Fibroblast of pulmonary artery (primary cell): ENCODE measurements around the gene NGFR.

Source experiments
- DNase-seq: peaks from one replicate; pipeline ENCODE4 v3.0.0-alpha.2; 2010; ENCODE audit warnings: low read depth
- H3K4me3 ChIP-seq: replicated peaks from 2 replicates; pipeline ENCODE4 v1.5.1; 2011; ENCODE audit warnings: low read depth, mild to moderate bottlenecking, control low read depth, low read length, moderate library complexity
- CTCF ChIP-seq: IDR thresholded peaks from 2 replicates; pipeline ENCODE4 v1.5.1; 2011; ENCODE audit warnings: mild to moderate bottlenecking, control low read depth, low read length, inconsistent platforms; ENCODE audit errors: missing control alignments

The NGFR gene

DNA sequence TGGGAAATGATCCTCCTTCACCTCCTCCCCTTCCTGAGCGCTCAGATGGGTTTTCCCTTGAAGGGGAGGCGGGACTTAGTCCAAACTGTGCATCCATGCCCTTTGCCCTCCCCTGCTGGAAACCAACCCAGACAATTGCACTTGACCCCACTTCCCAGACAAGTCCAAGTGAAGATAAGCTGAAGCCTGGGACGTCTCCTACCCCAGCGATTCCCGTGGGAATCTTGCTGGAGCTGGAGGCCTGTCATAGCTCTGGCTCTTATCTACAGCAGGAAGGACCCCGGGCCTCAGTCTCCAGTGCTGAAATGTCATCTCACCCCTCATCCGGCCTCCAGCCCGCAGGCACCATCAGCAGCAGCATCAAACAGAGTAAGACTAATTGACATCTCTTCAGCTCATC lies 6.5 kb upstream of the NGFR start:
- no peak overlapping the region for H3K4me3 ChIP-seq
- DNase-seq = no peak

DNA sequence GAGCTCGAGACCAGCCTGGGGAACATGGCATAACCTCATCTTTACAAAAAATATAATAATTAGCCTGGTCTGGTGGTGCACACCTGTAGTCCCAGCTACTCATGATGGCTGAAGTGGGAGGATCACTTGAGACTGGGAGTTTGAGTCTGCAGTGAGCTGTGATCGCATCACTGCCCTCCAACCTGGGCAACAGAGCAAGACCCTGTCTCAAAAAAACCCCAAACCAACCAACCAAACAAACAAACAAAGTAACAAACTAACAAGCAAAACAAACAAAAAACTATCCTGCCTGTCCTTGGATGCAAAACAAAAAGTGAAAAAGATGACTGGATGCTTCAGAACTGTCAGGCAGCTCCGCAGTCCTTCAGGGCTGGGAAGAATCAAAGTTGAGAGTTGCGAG lies 5.7 kb upstream of the NGFR start:
- H3K4me3 ChIP-seq = no peak overlapping the region
- no peak for TF ChIP-seq CTCF

More for the DNA sequence above, 6.5 kb upstream of the NGFR start:
- no peak for TF ChIP-seq CTCF

GRCh38 chr17:49490276-49490675 lies 4.8 kb upstream of the NGFR start:
- no peak for DNase-seq
- no peak for TF ChIP-seq CTCF
- no peak overlapping the region for H3K4me3 ChIP-seq

More for the DNA sequence above, 5.7 kb upstream of the NGFR start:
- no peak for DNase-seq

DNA sequence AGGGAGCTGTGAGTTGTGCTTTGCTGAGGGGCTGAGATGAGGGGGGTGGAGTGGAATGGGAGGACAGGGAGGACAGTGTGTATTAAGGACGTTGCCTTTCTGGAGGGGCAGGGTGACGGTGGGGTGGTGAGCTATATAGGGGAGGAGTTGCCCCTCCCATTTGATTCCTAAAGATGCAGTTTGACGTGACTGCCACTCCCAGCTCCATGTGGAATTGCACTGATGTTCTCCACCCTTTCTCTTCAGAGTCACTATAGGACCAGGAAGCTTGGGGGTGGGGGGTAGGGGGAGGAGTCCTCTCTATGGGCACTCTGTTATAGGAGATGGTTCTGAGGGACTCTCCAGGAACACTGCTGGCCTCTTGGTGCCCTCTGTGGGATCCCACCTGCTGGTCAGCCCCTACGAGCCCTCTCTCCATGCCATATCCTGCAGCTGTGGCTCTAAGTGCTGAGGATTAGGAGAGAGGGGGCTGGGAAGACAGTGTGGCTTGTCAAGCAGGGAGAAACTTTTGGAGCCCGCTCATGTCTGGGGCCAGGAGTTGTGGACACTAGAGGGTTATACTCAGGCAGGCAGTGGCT lies 3.8 kb upstream of the NGFR start:
- DNase-seq = no peak
- no peak overlapping the region for H3K4me3 ChIP-seq
- no peak for TF ChIP-seq CTCF

DNA sequence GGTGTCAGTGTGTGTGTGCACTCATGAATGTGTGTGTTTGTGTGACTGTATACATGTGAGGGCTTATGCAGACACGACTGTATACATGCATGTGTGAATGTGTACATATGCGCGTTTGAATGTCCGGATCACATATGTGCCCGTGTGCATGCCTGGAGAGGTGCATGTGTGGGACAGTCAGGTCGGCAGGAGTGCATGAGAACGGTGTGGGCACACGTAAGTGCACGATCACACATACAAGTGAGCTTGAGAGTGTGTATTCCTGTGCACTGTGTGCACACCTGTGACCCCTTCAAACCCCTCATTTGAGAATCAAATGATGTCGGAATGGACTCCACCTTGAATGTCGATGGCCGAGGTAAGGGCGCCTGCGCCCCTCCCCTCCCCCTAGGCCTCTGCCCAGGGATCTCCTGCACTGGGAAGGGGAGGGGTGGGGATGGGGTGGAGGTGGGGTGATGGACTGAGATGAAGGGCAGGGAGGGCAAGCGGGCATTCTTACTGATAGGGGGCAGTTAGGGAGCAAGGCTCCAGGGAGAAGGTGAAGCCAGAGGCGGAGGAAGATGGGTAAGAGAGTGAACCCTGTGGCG lies 601 bp upstream of the NGFR start:
- no peak for TF ChIP-seq CTCF
- no peak overlapping the region for H3K4me3 ChIP-seq
- DNase-seq = no peak

DNA sequence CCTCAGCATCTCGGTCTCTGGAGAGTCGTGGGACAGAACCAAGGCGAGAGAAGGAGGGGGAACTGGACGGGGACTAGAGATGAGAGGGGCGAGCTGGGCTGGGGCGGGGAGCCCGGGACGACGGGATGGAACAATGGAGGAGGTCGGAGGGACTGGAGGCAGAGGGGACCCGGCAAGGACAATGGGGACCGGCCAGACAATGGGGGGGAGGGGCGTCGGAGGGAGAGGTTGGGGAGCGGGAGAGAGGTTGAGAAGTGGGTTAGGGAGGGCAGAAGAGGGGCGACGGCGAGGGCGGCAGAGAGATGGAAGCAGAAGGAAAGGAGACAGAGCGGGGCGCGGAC lies 719 bp downstream of the NGFR start:
- TF ChIP-seq CTCF = no peak
- no peak for DNase-seq
- no peak overlapping the region for H3K4me3 ChIP-seq
